ENCODE data around the gene ARHGEF7. TPM values are rescaled to one million over a fixed set of nuclear protein-coding genes. Genes with fewer than 3 reads are reported as not detected.

Gene ARHGEF7
- total RNA-seq, 4 donors from 2014 or later: 64.2 to 127 (median 88.2) TPM

DNA sequence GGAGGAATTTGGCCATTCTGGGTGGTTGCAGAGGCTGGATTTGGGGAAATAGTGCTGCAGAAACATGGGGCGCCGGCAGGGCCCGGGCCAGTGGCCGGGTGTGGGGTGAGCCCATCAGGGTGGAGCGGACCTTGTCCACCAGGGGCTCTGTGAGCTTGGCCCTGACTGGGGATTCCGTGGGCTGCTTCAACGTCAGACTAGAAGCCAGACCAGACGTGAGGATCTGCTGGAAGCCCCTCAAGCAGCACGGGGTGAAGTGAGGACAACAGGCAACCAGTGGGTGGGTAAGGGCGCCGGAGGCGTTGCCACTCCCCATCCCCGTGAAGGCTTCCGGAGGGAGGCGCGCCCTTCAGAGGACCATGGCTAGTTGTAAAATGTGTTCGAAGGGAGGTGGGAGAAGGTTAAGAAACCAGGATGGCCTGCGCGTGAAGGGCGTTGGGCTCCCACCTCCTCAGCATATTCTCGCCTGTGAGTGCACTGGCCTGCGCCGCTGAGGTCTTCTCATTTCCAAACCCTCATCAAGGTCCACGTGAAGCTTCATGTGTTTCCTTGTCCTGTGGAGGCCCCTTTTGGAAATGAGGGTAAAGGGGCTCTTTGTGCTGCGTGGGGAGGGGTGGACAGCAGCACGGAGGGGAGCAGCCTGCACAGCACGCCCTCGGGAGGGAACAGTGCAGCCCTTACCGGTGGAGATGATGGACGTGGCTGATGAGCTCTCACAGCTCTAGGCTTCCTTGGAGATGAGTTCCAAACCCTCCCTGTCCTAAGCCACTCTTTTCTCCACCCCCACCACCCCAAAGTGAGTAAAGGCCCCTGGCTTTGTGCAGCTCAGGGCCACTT is 213.7 kb downstream of the ARHGEF7 start:
- Histone ChIP-seq H3K4me3 (replicated peaks in 1 of 3) (no peak overlapping the region), H3K27me3 (no peaks in the 10 kb centered on the region), H3K9me3 (no peaks in the 10 kb centered on the region), H3K36me3 (no peaks in the 10 kb centered on the region), H3K27ac (no peak overlapping the region), H3K4me1 (no peaks in the 10 kb centered on the region)
- TF ChIP-seq POLR2A (IDR thresholded peaks at IDR 0.05): no peak
- TF ChIP-seq, protein P1, sequence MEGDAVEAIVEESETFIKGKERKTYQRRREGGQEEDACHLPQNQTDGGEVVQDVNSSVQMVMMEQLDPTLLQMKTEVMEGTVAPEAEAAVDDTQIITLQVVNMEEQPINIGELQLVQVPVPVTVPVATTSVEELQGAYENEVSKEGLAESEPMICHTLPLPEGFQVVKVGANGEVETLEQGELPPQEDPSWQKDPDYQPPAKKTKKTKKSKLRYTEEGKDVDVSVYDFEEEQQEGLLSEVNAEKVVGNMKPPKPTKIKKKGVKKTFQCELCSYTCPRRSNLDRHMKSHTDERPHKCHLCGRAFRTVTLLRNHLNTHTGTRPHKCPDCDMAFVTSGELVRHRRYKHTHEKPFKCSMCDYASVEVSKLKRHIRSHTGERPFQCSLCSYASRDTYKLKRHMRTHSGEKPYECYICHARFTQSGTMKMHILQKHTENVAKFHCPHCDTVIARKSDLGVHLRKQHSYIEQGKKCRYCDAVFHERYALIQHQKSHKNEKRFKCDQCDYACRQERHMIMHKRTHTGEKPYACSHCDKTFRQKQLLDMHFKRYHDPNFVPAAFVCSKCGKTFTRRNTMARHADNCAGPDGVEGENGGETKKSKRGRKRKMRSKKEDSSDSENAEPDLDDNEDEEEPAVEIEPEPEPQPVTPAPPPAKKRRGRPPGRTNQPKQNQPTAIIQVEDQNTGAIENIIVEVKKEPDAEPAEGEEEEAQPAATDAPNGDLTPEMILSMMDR (IDR thresholded peaks at IDR 0.05): no peak
- intact Hi-C loops (cut with DNase I): no loop called here
- WGBS, 2 donors: 88 to 93% methylated on average over 29 to 30 of the region's 30 CpGs
- DNase-seq: no peak

- no peaks in the 10 kb centered on the region for H3K36me3 ChIP-seq
- H3K27me3 ChIP-seq: no peaks in the 10 kb centered on the region
- intact Hi-C loops (cut with DNase I): no loop called here
- no peak overlapping the region for H3K4me3 ChIP-seq (replicated peaks in 1 of 3)
- no peaks in the 10 kb centered on the region for H3K9me3 ChIP-seq
- no peak for DNase-seq
- H3K4me1 ChIP-seq: no peaks in the 10 kb centered on the region
- no peak for TF ChIP-seq POLR2A (IDR thresholded peaks at IDR 0.05)
- TF ChIP-seq, protein P1 (IDR thresholded peaks at IDR 0.05): no peak
- WGBS, 2 donors: 92 to 93% methylated on average over 7 of the region's 7 CpGs
- H3K27ac ChIP-seq: no peak overlapping the region
Observed at GRCh38 chr13:111329641-111330040, 214.5 kb downstream of the ARHGEF7 start.

DNA sequence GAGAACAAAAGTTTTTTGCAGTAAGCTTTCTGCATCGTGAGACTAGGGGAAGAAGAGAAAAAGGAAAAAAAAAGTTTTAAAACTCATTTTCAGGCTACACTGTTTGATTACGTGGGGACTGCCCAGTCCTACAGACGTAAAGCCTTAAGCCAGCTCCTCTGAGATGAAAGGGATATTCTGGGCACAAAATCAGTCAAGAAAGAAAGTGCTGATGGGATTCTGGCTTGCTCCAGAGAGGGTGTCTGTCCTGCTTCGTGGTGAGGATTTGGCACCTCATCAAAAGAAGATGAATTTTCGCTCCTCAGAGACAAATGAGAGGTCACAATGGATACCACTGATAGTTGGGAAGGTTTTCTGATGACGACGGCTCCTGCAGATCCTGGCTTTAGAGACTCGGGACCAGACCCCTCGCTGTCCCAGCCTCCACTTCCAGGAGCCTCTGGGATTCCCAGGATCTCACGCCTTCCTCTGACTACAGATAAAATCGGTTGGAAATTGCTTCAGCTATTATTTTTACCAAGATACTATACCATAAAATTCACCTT is 215.0 kb downstream of the ARHGEF7 start:
- Histone ChIP-seq H3K9me3 (no peaks in the 10 kb centered on the region), H3K4me3 (replicated peaks in 1 of 3) (no peak overlapping the region), H3K27me3 (no peaks in the 10 kb centered on the region), H3K36me3 (no peaks in the 10 kb centered on the region), H3K4me1 (no peaks in the 10 kb centered on the region), H3K27ac (no peak overlapping the region)
- intact Hi-C loops (cut with DNase I): no loop called here
- no peak for DNase-seq
- no peak for TF ChIP-seq POLR2A (IDR thresholded peaks at IDR 0.05)
- TF ChIP-seq, protein P1 (IDR thresholded peaks at IDR 0.05): no peak
- 76 to 78% methylated on average over 11 of the region's 11 CpGs for WGBS, 2 donors

GRCh38 chr13:111335298-111335697 is 220.2 kb downstream of the ARHGEF7 start:
- 58 to 64% methylated on average over 5 of the region's 5 CpGs for WGBS, 2 donors

More at GRCh38 chr13:111335298-111335697, 220.2 kb downstream of the ARHGEF7 start:
- Histone ChIP-seq H3K4me3 (replicated peaks in 1 of 3) (no peak overlapping the region), H3K27me3 (no peaks in the 10 kb centered on the region), H3K27ac (no peak overlapping the region), H3K9me3 (no peaks in the 10 kb centered on the region), H3K36me3 (no peaks in the 10 kb centered on the region), H3K4me1 (no peaks in the 10 kb centered on the region)
- TF ChIP-seq POLR2A (IDR thresholded peaks at IDR 0.05): no peak
- TF ChIP-seq, protein P1 (IDR thresholded peaks at IDR 0.05): no peak
- intact Hi-C loops (cut with DNase I): no loop called here
- DNase-seq: peak in 1 of 2 donors; percentile 9

Data from thyroid gland (tissue), 4 donors.